ENCODE data around the gene OOSP3. TPM values are rescaled to one million over a fixed set of nuclear protein-coding genes. Genes with fewer than 3 reads are reported as not detected.

Gene OOSP3
- polyA plus RNA-seq, 3 donors = not detected

- no peaks in the 10 kb centered on the region for H3K4me1 ChIP-seq (ENCODE audit: control insufficient read depth in 1 of 2, insufficient read depth in 2 of 2, low read length in 2 of 2)
- WGBS (ENCODE audit: insufficient coverage) = 53% methylated on average over 2 of the region's 2 CpGs
- H3K4me3 ChIP-seq (replicated peaks in 1 of 3; ENCODE audit: low read depth in 2 of 3, low read length in 3 of 3) = no peak overlapping the region
- Mint-ChIP-seq H3K27ac (peak overlapping the region in 1 of 7 donors; percentile 40), H3K9me3 (peaks cover 6 to 12% (median 10%) of the 10 kb centered on the region in 7 donors), H3K4me1 (peaks cover 11% of the 10 kb centered on the region), H3K36me3 (no peaks in the 10 kb centered on the region), H3K27me3 (ENCODE audit: low read depth in 3 of 3) (peaks cover 0 to 9% (median 3%) of the 10 kb centered on the region in 3 donors), H3K4me3 (no peak overlapping the region)
- H3K27ac ChIP-seq (ENCODE audit: low read depth in 1 of 2, low read length in 2 of 2) = no peak overlapping the region
- no peaks in the 10 kb centered on the region for H3K79me2 ChIP-seq (ENCODE audit: insufficient read depth, low read length)
- H4K20me1 ChIP-seq (ENCODE audit: insufficient read depth, low read length) = no peaks in the 10 kb centered on the region
- no peaks in the 10 kb centered on the region for H3K27me3 ChIP-seq (ENCODE audit: control insufficient read depth in 2 of 2, insufficient read depth in 2 of 2, low read length in 2 of 2)
- no peak overlapping the region for H3K9ac ChIP-seq (ENCODE audit: insufficient read depth, low read length, poor library complexity, severe bottlenecking)
- intact Hi-C loops (cut with micrococcal nuclease) = no loop called here
- no peak for DNase-seq
- H3K36me3 ChIP-seq (replicated peaks in 1 of 2; ENCODE audit: control insufficient read depth in 1 of 2, insufficient read depth in 2 of 2, low read length in 2 of 2) = no peaks in the 10 kb centered on the region
- H3K4me2 ChIP-seq (replicated peaks; ENCODE audit: extremely low read depth, low read length, poor library complexity, severe bottlenecking) = no peak overlapping the region
- TF ChIP-seq, protein P1, sequence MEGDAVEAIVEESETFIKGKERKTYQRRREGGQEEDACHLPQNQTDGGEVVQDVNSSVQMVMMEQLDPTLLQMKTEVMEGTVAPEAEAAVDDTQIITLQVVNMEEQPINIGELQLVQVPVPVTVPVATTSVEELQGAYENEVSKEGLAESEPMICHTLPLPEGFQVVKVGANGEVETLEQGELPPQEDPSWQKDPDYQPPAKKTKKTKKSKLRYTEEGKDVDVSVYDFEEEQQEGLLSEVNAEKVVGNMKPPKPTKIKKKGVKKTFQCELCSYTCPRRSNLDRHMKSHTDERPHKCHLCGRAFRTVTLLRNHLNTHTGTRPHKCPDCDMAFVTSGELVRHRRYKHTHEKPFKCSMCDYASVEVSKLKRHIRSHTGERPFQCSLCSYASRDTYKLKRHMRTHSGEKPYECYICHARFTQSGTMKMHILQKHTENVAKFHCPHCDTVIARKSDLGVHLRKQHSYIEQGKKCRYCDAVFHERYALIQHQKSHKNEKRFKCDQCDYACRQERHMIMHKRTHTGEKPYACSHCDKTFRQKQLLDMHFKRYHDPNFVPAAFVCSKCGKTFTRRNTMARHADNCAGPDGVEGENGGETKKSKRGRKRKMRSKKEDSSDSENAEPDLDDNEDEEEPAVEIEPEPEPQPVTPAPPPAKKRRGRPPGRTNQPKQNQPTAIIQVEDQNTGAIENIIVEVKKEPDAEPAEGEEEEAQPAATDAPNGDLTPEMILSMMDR (IDR thresholded peaks at IDR 0.05) = no peak
- peaks cover 0 to 6% of the 10 kb centered on the region in 2 donors for H3K9me3 ChIP-seq (replicated peaks in 1 of 2; ENCODE audit: control insufficient read depth in 1 of 2, insufficient read depth in 1 of 2, low read length in 2 of 2)
- no peak overlapping the region for H2AFZ ChIP-seq (ENCODE audit: insufficient read depth, low read depth, low read length, poor library complexity, severe bottlenecking)
Observed at GRCh38 chr11:59939482-59939881, 60.9 kb downstream of the OOSP3 start.

DNA sequence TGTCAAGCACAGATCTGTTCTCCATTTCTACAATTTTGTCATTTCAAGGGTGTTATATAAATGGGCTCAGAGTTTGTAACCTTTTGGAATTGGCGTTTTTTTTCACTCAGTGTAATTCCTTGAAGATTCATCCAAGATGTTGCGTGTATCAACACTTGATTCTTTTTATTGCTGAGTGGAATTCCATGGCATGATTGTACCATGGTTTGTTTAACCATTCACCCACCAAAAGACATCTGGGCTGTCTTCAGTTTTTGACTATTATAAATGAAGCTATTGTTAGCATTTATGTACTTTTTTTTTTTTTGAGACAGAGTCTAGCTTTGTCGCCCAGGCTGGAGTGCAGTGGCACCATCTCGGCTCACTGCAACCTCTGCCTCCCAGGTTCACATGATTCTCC lies 62.5 kb downstream of the OOSP3 start:
- H3K9me3 Mint-ChIP-seq = peaks cover 6 to 18% (median 12%) of the 10 kb centered on the region in 7 donors
- peaks cover 0 to 6% of the 10 kb centered on the region in 2 donors for H3K9me3 ChIP-seq (replicated peaks in 1 of 2; ENCODE audit: control insufficient read depth in 1 of 2, insufficient read depth in 1 of 2, low read length in 2 of 2)
- no peak for DNase-seq
- TF ChIP-seq, protein P1 (IDR thresholded peaks at IDR 0.05) = no peak
- no peak overlapping the region for H3K9ac ChIP-seq (ENCODE audit: insufficient read depth, low read length, poor library complexity, severe bottlenecking)
- peaks cover 0 to 9% (median 3%) of the 10 kb centered on the region in 3 donors for H3K27me3 Mint-ChIP-seq (ENCODE audit: low read depth in 3 of 3)
- no peaks in the 10 kb centered on the region for H3K27me3 ChIP-seq (ENCODE audit: control insufficient read depth in 2 of 2, insufficient read depth in 2 of 2, low read length in 2 of 2)
- H3K27ac ChIP-seq (ENCODE audit: low read depth in 1 of 2, low read length in 2 of 2) = no peak overlapping the region
- intact Hi-C loops (cut with micrococcal nuclease) = no loop called here
- H2AFZ ChIP-seq (ENCODE audit: insufficient read depth, low read depth, low read length, poor library complexity, severe bottlenecking) = no peak overlapping the region
- H3K4me1 ChIP-seq (ENCODE audit: control insufficient read depth in 1 of 2, insufficient read depth in 2 of 2, low read length in 2 of 2) = peaks cover 0 to 2% of the 10 kb centered on the region in 2 donors
- H3K4me3 ChIP-seq (replicated peaks in 1 of 3; ENCODE audit: low read depth in 2 of 3, low read length in 3 of 3) = no peak overlapping the region
- H3K4me1 Mint-ChIP-seq = peaks cover 16% of the 10 kb centered on the region
- H3K27ac Mint-ChIP-seq = no peak overlapping the region
- no peaks in the 10 kb centered on the region for H3K36me3 Mint-ChIP-seq
- H3K4me3 Mint-ChIP-seq = no peak overlapping the region
- no CpG with 5 or more reads among the region's 4 CpGs for WGBS (ENCODE audit: insufficient coverage)
- no peaks in the 10 kb centered on the region for H3K79me2 ChIP-seq (ENCODE audit: insufficient read depth, low read length)
- no peak overlapping the region for H3K4me2 ChIP-seq (replicated peaks; ENCODE audit: extremely low read depth, low read length, poor library complexity, severe bottlenecking)
- H4K20me1 ChIP-seq (ENCODE audit: insufficient read depth, low read length) = no peaks in the 10 kb centered on the region
- H3K36me3 ChIP-seq (replicated peaks in 1 of 2; ENCODE audit: control insufficient read depth in 1 of 2, insufficient read depth in 2 of 2, low read length in 2 of 2) = no peaks in the 10 kb centered on the region

Data from CD14-positive monocyte (primary cell).